IPS-11a (cell line): ENCODE data around the gene IBTK.

Experiments used
- H3K4me3 ChIP-seq: one replicate; pipeline ENCODE4 v1.5.1; 2013; ENCODE audit warnings: low read depth, low read length, control low read depth

The IBTK gene

DNA sequence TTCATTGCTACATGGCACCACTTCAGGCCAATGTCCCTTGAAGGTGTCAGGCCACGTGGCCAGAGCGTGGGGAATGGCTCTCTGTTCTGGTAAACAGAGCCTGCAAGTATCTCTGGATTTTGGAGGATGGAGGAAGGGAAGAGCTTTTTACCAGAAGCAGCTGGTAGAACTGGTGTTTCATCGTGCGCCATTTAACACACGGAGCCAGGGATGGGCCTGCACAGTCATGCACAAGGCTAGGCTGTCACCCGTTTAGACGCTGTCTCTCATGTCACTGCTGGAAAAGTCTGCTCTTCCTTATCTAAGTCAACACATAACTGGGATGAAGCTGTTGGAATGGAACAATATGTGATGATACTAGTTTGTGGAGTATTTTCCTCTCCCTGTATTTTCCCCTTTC is 123.9 kb downstream of the IBTK start:
- no peak overlapping the region for H3K4me3 ChIP-seq
